Measurements from ENCODE around the gene FCHO1.
"Not testable (repeated sequence)": the region's sequence is repeated elsewhere in the genome, so short reads cannot be mapped to it uniquely, and the experiment has no call there.

The FCHO1 gene

DNA sequence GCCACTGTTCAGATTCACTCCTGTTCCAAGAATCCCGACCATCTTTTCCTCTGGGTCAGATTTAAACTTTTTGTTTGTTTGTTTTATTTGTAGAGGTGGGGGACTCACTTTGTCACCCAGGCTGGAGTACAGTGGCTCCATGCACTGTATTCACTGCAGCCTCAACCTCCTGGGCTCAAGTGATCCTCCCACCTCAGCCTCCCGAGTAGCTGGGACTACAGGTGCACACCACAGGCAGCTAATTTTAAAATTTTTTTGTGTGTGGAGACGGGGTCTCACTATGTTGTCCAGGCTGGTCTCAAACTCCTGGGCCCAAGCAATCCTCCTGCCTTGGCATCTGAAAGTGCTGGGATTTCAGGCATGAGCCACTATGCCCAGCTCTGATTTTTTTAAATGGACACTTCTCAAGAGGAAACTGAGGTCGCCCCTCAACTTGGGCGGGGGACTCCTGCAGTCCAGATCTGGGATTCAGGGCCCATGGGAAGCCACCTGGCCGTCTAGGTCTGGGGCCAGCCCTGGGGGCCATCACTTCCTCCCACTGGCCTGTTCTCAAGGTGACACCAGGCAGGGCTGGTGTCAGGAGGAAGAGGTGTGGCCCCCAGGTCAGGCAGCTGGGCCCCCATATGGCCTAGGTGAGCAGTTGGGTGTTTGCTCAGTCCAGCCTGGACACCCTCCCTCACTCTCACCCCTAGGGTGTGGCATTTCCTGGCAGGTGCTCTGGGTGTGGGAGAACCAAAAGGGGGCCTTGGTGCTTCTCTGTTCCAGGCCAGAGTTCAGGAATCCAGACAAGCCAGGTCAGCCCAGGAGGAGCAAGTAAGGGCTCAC is 44.9 kb downstream of the FCHO1 start:
- no peak for DNase-seq

DNA sequence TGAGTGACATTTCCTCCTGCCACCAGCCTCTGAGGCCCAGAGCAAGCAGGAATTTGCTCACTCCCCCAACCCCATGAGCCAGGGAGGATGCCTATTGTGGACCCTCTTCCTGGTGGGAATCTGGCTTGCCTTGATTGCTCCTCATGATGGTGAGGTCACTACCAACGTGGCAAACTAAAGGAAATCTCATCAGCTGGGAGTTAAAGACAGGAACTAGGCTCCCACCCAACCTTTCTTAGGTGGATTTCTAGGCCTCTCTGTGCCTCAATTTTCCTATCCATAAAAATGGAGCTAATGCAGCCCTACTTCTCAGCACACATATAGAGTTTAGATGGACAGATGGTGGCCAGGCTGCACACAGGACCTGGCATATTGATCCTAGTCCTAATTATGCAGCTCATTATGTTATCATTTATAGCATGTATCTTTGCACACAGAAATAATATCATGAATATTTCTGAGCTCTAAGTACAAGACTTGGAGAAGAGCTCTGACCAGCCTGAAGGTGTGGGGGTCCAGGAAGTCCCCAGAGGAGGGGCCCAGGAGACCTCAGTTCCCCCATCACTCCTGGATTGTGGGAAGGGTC is 45.7 kb downstream of the FCHO1 start:
- no peak for DNase-seq

DNA sequence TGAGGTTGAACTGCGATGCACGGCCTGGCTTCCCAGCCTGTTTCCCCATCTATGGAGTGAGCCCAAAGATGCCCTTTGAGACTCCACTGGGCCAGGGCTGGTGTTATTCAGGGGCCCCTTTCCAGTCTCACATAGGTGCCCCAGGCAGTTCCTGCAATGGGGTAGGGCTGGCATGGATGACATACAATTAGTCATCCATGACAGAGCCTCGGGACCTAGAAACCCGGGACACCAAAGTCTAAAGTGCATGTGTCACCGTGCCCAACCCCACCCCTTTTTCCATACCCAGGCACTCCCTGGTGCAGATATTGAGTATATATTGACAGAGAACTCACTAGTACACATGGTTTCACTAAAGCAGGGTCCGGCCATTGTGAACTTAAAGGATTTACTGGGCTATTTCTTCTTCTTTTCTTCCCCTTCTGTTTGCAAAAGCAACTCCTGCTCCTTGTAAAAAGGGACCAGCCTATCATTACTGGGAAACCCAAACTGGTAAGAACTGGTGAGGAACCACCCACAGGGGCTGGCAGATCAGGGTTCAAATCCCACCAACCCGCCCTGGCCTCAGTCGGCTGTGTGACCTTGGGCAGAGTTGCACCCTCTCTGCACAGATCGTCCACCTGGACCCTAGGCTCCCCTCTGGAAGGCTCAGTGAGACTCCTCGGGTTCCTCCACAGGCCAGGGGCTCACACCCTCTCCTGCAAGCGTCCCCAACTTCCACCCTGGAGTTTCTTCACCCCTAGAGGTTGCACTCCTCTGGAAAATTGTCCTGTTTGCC is 46.3 kb downstream of the FCHO1 start:
- no peak for DNase-seq

DNA sequence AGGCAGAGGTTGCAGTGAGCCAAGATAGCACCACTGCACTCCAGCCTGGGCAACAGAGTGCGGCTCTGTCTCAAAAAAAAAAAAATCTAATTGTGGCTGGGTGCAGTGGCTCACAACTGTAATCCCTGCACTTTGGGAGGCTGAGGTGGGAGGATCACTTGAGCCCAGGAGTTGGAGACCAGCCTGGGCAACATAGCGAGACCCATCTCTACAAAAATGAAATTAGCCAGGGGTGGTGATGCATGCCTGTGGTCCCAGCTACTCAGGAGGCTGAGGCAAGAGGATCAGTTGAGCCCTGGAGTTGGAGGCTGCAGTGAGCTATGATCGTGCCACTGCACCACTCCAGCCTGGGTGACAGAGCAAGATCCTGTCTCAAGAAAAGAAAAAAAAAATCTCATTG is 47.3 kb downstream of the FCHO1 start:
- not testable (repeated sequence) for DNase-seq

DNA sequence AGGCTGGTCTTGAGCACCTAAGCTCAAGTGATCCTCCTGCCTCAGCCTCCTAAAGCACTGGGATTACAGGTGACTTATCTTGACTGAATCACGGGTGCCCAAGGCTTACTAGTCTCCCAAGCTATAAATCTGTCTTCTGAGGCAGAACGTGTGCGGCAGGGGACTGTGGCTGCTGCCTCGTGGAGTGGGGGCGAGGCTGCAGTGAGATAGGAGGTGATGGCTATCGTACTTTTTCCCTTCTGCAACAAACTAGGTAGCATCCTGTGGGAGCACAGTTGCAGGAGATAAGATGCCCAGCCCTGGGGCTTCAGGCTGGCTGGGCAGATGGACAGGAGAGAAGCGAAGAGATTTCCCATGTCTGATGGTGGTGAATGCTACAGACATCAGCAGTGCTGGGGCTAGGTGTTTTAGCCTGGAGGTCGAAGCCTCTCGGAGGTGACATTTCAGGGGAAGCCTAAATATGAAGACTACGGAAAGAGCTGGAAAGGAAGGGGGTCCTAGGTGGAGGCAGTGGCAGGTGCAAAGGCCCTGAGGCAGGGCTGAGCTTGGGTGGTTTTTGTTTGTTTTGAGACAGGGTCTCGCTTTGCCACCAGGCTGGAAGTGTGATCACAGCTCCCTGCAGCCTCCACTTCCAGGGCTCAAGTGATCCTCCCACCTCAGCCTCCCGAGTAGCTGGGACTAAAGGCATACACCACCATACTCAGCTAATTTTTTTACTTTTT is 51.0 kb downstream of the FCHO1 start:
- DNase-seq = no peak

DNA sequence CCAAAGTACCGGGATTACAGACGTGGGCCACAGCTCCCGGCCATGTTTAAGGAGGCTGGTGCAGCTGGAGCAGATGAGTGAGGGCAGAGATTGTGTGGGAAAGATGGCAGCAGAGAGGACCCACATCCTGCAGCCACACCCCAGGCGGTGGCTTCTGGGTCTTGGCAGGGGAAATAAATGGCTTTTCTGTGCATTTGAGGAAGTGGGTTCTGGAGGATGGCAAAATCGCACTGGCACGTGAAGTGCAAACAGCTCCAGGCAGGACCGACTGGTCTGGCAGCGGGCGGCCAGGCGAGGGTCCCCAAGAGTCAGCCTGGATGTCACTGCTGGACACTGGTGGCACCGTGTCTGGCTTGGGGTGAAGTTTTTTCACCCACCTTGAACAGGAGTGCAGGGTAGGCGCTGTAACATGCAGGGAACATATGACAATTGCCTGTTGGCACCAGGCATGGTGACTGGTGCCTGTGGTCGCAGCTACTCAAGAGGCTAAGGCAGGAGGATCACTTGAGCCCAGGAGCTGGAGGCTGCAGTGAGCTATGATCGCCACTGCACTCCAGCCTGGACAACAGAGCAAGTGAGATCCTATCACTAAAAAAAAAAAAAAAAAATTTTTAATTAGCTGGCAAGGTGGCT is 52.1 kb downstream of the FCHO1 start:
- no peak for DNase-seq

DNA sequence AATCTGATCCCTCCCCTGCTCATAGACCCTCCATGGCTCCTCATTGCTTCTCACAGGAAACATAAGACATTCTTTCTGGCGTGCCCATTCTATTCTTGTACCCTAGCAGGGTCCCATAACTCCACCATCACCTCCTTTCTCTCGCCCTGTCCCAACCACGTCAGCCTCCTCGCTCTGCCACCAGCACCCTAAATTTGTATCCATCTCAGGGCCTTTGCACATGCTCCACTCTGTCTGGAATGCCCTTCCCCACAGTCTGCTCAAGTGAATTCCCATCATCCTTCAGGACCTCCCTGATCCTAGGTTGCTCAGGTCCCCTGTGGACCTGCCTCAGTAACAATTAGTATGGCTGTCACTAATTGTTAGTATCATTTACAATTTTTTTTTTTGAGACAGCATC is 54.1 kb downstream of the FCHO1 start:
- no peak for DNase-seq

DNA sequence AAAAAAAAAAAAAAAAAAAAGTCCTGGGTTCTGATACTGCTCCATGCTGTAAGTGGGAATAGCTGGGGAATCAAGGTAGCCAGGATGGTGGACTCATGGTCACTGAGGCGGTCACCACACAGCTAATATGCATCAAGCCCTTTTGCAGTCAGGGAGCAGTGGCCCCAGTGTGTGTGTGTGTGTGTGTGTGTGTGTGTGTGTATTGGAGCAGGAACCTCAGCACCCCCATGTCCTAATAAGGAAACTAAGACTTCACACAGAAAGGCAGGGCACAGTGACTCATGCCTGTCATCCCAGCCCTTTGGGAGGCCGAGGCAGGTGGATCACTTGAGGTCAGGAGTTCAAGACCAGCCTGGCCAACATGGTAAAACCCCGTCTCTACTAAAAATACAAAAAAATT is 55.7 kb downstream of the FCHO1 start:
- DNase-seq = no peak

DNA sequence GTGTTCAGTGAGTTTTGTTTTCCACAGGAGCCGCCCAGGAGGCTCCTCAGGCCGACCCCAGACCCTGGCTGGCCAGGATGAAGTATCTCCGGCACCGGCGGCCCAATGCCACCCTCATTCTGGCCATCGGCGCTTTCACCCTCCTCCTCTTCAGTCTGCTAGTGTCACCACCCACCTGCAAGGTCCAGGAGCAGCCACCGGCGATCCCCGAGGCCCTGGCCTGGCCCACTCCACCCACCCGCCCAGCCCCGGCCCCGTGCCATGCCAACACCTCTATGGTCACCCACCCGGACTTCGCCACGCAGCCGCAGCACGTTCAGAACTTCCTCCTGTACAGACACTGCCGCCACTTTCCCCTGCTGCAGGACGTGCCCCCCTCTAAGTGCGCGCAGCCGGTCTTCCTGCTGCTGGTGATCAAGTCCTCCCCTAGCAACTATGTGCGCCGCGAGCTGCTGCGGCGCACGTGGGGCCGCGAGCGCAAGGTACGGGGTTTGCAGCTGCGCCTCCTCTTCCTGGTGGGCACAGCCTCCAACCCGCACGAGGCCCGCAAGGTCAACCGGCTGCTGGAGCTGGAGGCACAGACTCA is 56.5 kb downstream of the FCHO1 start:
- no peak for DNase-seq

DNA sequence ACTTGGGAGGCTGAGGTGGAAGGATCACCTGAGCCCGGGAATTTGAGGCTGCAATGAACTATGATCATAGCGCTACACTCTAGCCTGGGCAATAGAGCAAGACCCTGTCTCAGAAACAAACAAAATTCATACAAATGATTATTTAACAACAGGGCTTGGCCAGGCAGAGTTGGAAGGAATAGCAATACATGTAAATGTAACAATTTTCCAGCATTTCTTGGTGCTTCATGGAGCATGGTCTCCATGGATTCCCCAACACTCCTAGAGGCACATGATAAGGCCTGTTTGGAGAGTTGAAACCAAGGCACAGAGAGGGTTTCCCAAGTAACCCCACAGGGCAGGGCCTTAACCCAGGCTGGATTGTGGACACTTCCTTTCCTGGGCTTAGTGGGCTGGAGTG is 59.8 kb downstream of the FCHO1 start:
- no peak for DNase-seq

DNA sequence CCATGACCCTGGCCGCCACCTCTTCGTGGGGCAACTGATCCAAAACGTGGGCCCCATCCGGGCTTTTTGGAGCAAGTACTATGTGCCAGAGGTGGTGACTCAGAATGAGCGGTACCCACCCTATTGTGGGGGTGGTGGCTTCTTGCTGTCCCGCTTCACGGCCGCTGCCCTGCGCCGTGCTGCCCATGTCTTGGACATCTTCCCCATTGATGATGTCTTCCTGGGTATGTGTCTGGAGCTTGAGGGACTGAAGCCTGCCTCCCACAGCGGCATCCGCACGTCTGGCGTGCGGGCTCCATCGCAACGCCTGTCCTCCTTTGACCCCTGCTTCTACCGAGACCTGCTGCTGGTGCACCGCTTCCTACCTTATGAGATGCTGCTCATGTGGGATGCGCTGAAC is 60.4 kb downstream of the FCHO1 start:
- DNase-seq = no peak

DNA sequence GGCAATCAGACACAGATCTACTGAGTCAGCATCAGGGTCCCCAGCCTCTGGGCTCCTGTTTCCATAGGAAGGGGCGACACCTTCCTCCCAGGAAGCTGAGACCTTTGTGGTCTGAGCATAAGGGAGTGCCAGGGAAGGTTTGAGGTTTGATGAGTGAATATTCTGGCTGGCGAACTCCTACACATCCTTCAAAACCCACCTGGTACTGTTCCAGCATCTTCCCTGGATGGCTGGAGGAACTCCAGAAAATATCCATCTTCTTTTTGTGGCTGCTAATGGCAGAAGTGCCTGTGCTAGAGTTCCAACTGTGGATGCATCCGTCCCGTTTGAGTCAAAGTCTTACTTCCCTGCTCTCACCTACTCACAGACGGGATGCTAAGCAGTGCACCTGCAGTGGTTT is 60.8 kb downstream of the FCHO1 start:
- no peak for DNase-seq

DNA sequence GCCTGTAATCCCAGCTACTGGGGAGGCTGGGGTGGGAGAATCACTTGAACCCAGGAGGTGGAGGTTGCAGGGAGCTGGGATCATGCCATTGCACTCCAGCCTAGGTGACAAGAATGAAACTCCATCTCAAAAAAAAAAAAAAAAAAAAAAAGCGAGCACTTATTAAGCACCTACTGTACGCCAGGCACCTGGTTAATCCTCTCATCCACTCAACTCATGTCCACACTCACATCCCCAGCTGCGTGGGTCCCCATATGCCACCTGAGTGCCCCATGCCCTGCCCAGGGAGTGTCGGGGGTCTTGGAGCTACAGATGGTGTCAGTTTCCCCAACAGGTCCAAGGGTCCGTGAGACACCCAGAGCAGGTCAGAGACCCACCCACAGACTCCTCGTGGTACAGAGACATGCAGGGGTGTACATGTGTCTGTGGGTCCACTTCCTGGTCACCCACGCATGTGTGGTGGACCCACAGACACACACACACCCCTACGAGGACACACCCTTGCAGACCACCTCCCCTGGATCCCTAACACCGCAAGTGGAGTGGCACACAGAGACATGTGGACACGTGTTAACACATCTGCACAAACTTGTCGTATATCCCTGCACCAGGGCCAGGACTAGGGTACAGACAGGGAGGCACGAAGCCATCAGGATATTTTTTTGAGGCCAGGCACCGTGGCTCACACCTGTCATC is 66.5 kb downstream of the FCHO1 start:
- no peak for DNase-seq

DNA sequence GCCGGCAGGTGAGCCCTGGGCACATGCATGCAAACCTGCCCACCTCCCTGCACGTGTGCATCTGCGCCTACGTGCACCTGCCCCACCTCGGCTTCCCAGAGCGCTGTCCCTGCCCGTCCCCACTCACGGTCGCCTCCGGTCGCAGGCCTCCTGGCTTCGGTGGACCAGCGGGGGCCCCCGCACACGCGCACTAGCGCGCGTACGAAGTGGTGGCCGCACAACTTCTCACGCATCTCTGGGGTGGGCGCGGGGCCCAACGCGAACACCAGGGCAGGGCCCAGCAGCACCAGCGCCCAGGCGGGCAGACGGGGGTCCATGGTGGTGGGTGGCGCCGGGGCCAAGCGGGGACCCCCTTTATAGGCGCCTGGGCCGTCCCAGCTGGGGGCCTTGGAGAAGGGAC is 69.9 kb downstream of the FCHO1 start, which contains the start of gene INSL3:
TSS of gene INSL3 (minus strand) at position 330 of the 400 bp plus-strand sequence. CDS start at position 317, 13 bp downstream.
- DNase-seq = no peak

DNA sequence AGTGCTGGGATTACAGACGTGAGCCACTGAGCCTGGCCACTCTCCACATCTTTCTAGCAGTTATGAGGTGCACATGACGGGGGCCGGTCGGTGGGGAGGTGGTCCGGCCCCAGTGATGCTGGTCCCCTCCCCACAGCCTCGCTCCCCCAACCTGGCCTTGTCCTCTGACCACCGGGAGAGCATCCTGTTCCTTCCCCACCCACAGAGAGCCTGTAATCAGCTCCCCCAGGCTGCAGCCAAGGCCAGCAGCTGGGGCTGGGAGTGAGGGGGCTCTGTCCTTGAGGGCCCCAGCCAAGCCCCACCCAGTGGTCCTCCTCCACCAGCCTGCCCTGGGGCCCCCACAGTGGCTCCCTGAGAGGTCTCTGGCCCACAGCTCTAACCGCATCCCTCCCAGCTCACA is 73.1 kb downstream of the FCHO1 start:
- no peak for DNase-seq

DNA sequence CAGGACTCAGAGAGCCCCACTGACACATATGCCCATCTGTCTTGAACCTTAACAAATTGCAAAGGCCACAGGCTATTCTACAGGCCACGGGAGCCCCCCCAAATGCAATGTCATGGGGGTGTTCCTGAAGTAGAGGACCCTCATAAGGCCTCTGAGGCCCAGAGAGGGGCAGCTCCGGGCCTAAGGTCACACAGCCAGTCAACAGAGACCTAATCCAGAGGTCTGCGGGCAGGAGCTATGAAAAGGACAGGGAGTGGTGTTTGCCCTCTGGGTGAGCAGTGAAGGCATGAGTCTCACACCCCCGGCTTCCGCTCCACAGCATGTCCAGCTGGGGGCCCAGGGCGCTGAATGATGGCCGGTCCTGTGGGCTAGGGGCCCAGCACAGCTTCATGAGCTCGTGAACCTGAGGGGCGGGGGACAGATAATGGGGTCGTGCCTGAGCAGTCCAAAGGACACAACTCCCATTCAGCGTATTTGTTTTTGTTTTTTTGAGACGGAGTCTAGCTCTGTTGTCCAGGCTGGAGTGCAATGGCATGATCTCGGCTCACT is 75.3 kb downstream of the FCHO1 start:
- DNase-seq = no peak

DNA sequence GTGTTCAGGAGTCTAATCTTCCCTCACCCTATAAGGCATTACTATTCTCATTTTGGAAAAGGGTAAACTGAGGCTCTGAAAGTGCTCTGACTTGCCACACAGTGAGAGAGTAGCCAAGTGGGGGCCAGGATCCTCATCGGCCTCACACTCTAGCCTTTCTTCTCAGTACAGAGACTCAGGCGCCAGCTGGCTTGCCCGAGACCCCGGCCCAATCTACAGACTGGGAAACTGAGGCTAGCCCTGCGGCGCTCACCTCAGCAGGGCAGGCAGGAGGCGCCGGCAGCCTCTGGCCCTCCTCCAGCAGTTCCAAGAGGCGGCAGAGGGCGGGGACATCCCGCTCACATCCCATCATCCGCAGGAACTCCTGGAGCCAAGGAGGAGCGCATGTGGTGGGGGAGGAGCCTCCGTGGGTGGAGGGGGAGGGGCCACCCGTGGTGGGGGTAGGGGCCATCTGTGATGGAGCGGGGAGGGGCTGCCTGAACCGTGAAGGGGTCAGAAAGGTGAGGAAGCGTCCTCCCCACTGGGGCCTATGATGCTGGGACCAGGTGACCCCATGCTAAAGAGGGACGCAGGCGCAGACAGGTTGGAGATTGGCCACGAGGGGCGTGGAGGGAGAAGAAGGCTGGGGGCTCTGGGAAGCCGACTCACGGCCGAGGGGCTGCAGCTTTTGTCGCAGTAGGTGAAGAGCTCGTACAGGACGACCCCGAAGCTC is 78.7 kb downstream of the FCHO1 start:
- peak; percentile 56 for DNase-seq

DNA sequence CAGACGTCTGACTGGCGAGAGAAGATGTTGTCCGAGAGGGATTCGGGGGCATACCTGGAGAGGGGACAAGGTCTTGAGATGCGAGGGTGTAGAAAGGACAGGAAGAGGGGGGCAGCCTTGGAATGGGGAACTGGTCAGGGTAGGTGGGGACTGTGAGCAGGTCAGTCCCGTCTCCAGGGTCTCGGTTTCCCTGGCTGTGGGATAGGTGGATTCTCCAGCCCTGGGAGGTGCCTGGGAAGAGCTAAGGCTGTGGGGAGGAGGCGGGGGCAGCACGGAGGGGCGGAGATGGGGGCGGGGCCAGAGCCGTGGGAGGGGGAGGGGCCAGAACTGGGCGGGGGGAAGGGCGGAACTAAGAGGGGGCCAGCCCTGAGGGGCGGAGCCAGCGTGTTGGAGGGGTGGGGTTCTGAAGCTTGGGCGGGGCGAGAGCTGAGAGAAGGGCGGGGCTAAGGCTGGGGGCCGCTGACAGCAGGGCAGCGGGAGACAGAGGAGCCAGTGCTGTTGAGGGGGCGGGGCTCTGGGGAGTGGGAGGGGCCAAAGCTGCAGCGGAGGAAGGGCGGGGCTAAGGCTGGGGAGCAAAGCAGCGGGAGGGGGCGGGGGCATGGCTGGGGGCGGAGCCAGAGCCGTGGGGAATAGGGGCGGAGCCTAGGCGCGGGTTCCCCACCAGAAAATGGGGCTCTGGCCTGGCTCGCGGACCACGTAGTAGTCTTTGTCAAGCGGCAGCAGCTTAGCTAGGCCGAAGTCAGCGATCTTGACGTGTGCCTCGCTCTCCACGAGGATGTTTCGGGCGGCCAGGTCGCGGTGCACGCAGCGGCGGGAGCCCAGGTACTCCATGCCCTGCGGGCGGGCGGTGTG is 79.5 kb downstream of the FCHO1 start:
- peak; percentile 89 for DNase-seq

DNA sequence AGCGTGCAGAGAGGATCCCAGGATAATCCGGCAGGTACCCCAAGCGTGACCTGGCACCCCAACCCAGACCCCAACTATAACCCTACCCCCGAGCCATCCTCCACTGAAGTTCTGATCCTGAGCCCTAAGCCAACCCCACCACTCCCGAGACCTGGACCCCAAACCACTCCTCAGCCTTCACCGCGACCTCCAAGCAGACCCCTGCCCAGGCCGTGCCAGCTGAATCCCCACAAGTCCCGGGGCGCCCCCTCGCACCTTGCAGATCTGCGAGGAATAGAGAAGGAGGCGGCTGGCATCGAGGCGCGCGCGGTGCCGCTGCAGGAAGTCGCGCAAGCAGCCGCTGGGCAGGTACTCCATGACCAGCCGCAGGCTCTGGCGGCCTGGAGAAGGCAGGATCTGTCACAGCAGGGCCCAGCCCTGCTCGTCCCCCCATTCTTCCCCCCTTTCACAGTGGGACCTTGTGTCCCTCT is 80.2 kb downstream of the FCHO1 start:
- no peak for DNase-seq

Measured in left hindlimb (tissue), 1 donor.